B cell (primary cell): ENCODE data around the gene CSNK2B. TPM values are rescaled to one million over a fixed set of nuclear protein-coding genes. Genes with fewer than 3 reads are reported as not detected.

Source experiments
- ATAC-seq: fragments of 200-7000 bp; cut with Tn5 transposase; one replicate; pipeline ENCODE4 v1.10.0; 2021; ENCODE audit warnings: low read depth, mild to moderate bottlenecking, moderate number of reproducible peaks, moderate library complexity
- CTCF ChIA-PET: fragments of 350-600 bp; sonication (Branson Sonifier 250); formaldehyde crosslinking; loops from one replicate; lab custom pipeline; 2021; ENCODE audit warnings: antibody characterized with exemption, inconsistent platforms; lab: Charles Lee
- POLR2A ChIA-PET: fragments of 350-600 bp; sonication (Branson Sonifier 250); formaldehyde crosslinking; loops from one replicate; lab custom pipeline; 2021; ENCODE audit warnings: antibody characterized with exemption; lab: Charles Lee
- DNase-seq: peaks from one replicate; pipeline ENCODE4 v3.0.0; 2013
- H2AFZ ChIP-seq: 2 replicates; pipeline ENCODE4 v1.6.1; 2012; ENCODE audit warnings: mild to moderate bottlenecking, low read depth, low read length; ENCODE audit not compliant: insufficient read depth, poor library complexity, severe bottlenecking
- H3K27ac ChIP-seq, 2 donors: 1 replicate in 1 of 2; 2 replicates in 1 of 2; pipeline ENCODE4 v1.5.1; 2012 to 2013; ENCODE audit warnings: low read length in 2 of 2, mild to moderate bottlenecking in 2 of 2, moderate library complexity in 1 of 2
- H3K27me3 ChIP-seq, 4 experiments: fragments of 200-600 bp in 1 of 4; sonication (generic) in 1 of 4; replicated peaks in 1 of 4; 1 replicate in 2 of 4; 2 replicates in 2 of 4; pipeline versions ENCODE4 v1.6.1 to v1.7.0; 2013 to 2016; ENCODE audit warnings: low read length in 3 of 4, mild to moderate bottlenecking in 2 of 4, mixed read lengths in 1 of 4, moderate library complexity in 1 of 4; ENCODE audit not compliant: insufficient read depth in 4 of 4, control insufficient read depth in 3 of 4; ENCODE audit errors: control extremely low read depth in 1 of 4
- H3K36me3 ChIP-seq, 2 experiments: replicated peaks in 1 of 2; 1 replicate in 1 of 2; 2 replicates in 1 of 2; pipeline versions ENCODE4 v1.6.1 to v1.7.1; 2013; ENCODE audit warnings: low read length in 1 of 2; ENCODE audit not compliant: insufficient read depth in 2 of 2, control insufficient read depth in 1 of 2; ENCODE audit errors: control extremely low read depth in 1 of 2, extremely low read depth in 1 of 2
- H3K4me1 ChIP-seq, 2 donors: fragments of 200-600 bp in 1 of 2; sonication (generic) in 1 of 2; 1 replicate in 1 of 2; 2 replicates in 1 of 2; pipeline versions ENCODE4 v1.5.1 to v1.6.1; 2013 to 2017; ENCODE audit warnings: low read length in 2 of 2; ENCODE audit not compliant: control insufficient read depth in 2 of 2, insufficient read depth in 2 of 2
- H3K4me2 ChIP-seq: replicated peaks from 2 replicates; pipeline ENCODE3; 2012; ENCODE audit warnings: mild to moderate bottlenecking, low read depth, low read length; ENCODE audit not compliant: poor library complexity, severe bottlenecking
- H3K4me3 ChIP-seq, 5 experiments: fragments of 200-600 bp in 1 of 5; sonication (generic) in 1 of 5; 1 replicate in 3 of 5; 2 replicates in 2 of 5; pipeline versions ENCODE4 v1.5.1 to v1.7.0; 2011 to 2016; ENCODE audit warnings: low read length in 4 of 5, mild to moderate bottlenecking in 4 of 5, low read depth in 2 of 5, control low read depth in 1 of 5, moderate library complexity in 1 of 5; ENCODE audit not compliant: insufficient read depth in 1 of 5; ENCODE audit errors: control extremely low read depth in 1 of 5, extremely low read depth in 1 of 5
- H3K79me2 ChIP-seq: fragments of 200-600 bp; sonication (generic); one replicate; pipeline ENCODE4 v1.6.0; 2016; ENCODE audit warnings: low read length; ENCODE audit not compliant: control insufficient read depth, insufficient read depth
- H3K9ac ChIP-seq: fragments of 200-600 bp; sonication (generic); 2 replicates; pipeline ENCODE4 v1.6.1; 2017; ENCODE audit warnings: mild to moderate bottlenecking, low read length, moderate library complexity
- H3K9me3 ChIP-seq, 3 donors: one replicate each; pipeline versions ENCODE4 v1.6.1 to v1.7.1; 2013; ENCODE audit warnings: low read length in 2 of 3; ENCODE audit not compliant: control insufficient read depth in 2 of 3, insufficient read depth in 1 of 3; ENCODE audit errors: control extremely low read depth in 1 of 3
- H4K20me1 ChIP-seq: 2 replicates; pipeline ENCODE4 v1.6.0; 2012; ENCODE audit warnings: mild to moderate bottlenecking, low read length; ENCODE audit not compliant: insufficient read depth, control insufficient read depth, poor library complexity, severe bottlenecking
- H3K27ac Mint-ChIP-seq: one replicate; pipeline ENCODE4 v1.8.0; 2021; ENCODE audit warnings: mixed read lengths
- H3K27me3 Mint-ChIP-seq: one replicate; pipeline ENCODE4 v1.8.0; 2021; ENCODE audit warnings: mixed read lengths
- H3K4me1 Mint-ChIP-seq: one replicate; pipeline ENCODE4 v1.8.0; 2021; ENCODE audit warnings: mixed read lengths
- H3K4me3 Mint-ChIP-seq: one replicate; pipeline ENCODE4 v1.8.0; 2021; ENCODE audit warnings: mixed read lengths
- H3K9me3 Mint-ChIP-seq: one replicate; pipeline ENCODE4 v1.8.0; 2022; ENCODE audit warnings: mixed read lengths; ENCODE audit not compliant: insufficient read depth
- CTCF ChIP-seq: fragments of 200-600 bp; IDR thresholded peaks from one replicate; pipeline ENCODE4 v1.8.0; 2022; ENCODE audit warnings: antibody characterized with exemption, mild to moderate bottlenecking
- EZH2 ChIP-seq: IDR thresholded peaks from 2 replicates; pipeline ENCODE4 v1.6.1; 2012; ENCODE audit warnings: borderline replicate concordance, low read depth, mild to moderate bottlenecking, moderate library complexity, low read length; ENCODE audit not compliant: insufficient read depth, poor library complexity, severe bottlenecking
- WGBS: methylation state at CpG from one replicate; pipeline ENCODE4 v1.1.5; 2013; ENCODE audit warnings: missing lambda C conversion rate; ENCODE audit not compliant: insufficient coverage; 5-methylcytosine and 5-hydroxymethylcytosine counted together
- intact Hi-C: fragments of 100-400 bp; cut with micrococcal nuclease; formaldehyde crosslinking; loops from one replicate; pipeline ENCODE4 v1.10.0; 2022
- polyA plus RNA-seq: library from polyadenylated mRNA; depleted of rRNA; stranded (reverse); fragments of >200 nt; gene quantifications from 2 replicates; pipeline ENCODE4 v1.2.3, GENCODE V29; 2012
- total RNA-seq, 2 donors: library from RNA; stranded (reverse); fragments of 120-200 nt in 1 of 2; gene quantifications; 1 replicate in 1 of 2; 2 replicates in 1 of 2; pipeline versions ENCODE4 v1.2.3 to v1.2.4, GENCODE V29; 2013 to 2022

CSNK2B gene
- total and polyA plus RNA-seq, 2 donors (not counting 1 experiment from before 2014, with no cell fraction given): 142 to 146 TPM

GRCh38 chr6:31619805-31620585 lies 45.9 kb upstream of the CSNK2B start:
- H3K9me3 Mint-ChIP-seq: no peaks in the 10 kb centered on the region
- CTCF ChIA-PET: interaction anchor here (0.8 to 2.3 kb wide), 3 partner anchors 22 to 69 kb away, joined by 5 to 9 read pairs (median 5); partner anchors contain the start of gene NCR3
- Histone ChIP-seq H3K27ac (peak overlapping the region; percentile 97 to 99), H4K20me1 (peaks cover 6% of the 10 kb centered on the region), H3K27me3 (no peaks in the 10 kb centered on the region), H3K4me1 (peaks cover 26 to 35% of the 10 kb centered on the region in 2 donors), H3K9ac (peak overlapping the region; percentile 90), H3K79me2 (peaks cover 19% of the 10 kb centered on the region), H3K9me3 (peaks cover 0 to 6% (median 0%) of the 10 kb centered on the region in 3 donors), H2AFZ (peak overlapping the region; percentile 76), H3K4me2 (peak overlapping the region; percentile 90), H3K4me3 (peak overlapping the region; percentile 8 to 90 (median 84)), H3K36me3 (peaks cover 4 to 26% of the 10 kb centered on the region in 2 experiments)
- 0% methylated on average over 44 of the region's 50 CpGs for WGBS
- ATAC-seq (peak; percentile 84), DNase-seq (peak; percentile 99)
- TF ChIP-seq CTCF (no peak), EZH2 (no peak)
- H3K27ac Mint-ChIP-seq: peak overlapping the region; percentile 95
- H3K4me3 Mint-ChIP-seq: peak overlapping the region; percentile 86
- intact Hi-C loops: loop anchor here (1.0 to 5.0 kb wide), 9 partner anchors 22 to 337 kb away; partner anchors contain the start of genes BAG6, EHMT2, LSM2 and NELFE
- POLR2A ChIA-PET: interaction anchor here (0.6 to 1.7 kb wide), 9 partner anchors 32 to 215 kb away, joined by 3 to 7 read pairs (median 5); partner anchors contain the start of genes ATP6V1G2, BAG6, C6orf47 and DDX39B
- H3K27me3 Mint-ChIP-seq: no peaks in the 10 kb centered on the region
- peaks cover 45% of the 10 kb centered on the region for H3K4me1 Mint-ChIP-seq
